Large intestine (tissue), 3 donors: ENCODE data around the gene ZC3HAV1L. TPM values are rescaled to one million over a fixed set of nuclear protein-coding genes. Genes with fewer than 3 reads are reported as not detected.
A peak's percentile ranks its signal among the peaks of the same experiment; 100 is the strongest.
"Not testable (repeated sequence)": the region's sequence is repeated elsewhere in the genome, so short reads cannot be mapped to it uniquely, and the experiment has no call there.

Source experiments
- DNase-seq, 2 donors: peaks; one replicate each; pipeline versions ENCODE4 v3.0.0 to v3.0.0-alpha.2; 2013
- H3K27ac ChIP-seq: one replicate; pipeline ENCODE4 v1.5.1; 2013; ENCODE audit warnings: low read length
- H3K27me3 ChIP-seq: 2 replicates; pipeline ENCODE4 v1.6.1; 2013; ENCODE audit warnings: low read length; ENCODE audit not compliant: control insufficient read depth, insufficient read depth
- H3K36me3 ChIP-seq: 2 replicates; pipeline ENCODE4 v1.6.1; 2013; ENCODE audit warnings: low read length; ENCODE audit not compliant: control insufficient read depth, insufficient read depth
- H3K4me1 ChIP-seq: one replicate; pipeline ENCODE4 v1.6.1; 2013; ENCODE audit warnings: low read length; ENCODE audit not compliant: control insufficient read depth, insufficient read depth
- H3K4me3 ChIP-seq: one replicate; pipeline ENCODE4 v1.5.1; 2013; ENCODE audit warnings: low read length
- H3K9me3 ChIP-seq: one replicate; pipeline ENCODE4 v1.6.1; 2013; ENCODE audit warnings: mild to moderate bottlenecking, low read depth, low read length, moderate library complexity; ENCODE audit not compliant: control insufficient read depth
- WGBS: methylation state at CpG from one replicate; pipeline ENCODE4 v1.1.5; 2013; ENCODE audit warnings: low lambda C conversion rate; ENCODE audit not compliant: insufficient coverage; 5-methylcytosine and 5-hydroxymethylcytosine counted together
- polyA plus RNA-seq: library from polyadenylated mRNA; unstranded; fragments of 120-200 nt; gene quantifications from one replicate; pipeline ENCODE4 v1.2.1, GENCODE V29; 2013

ZC3HAV1L gene
- polyA plus RNA-seq, 1 donor = 13.1 TPM

DNA sequence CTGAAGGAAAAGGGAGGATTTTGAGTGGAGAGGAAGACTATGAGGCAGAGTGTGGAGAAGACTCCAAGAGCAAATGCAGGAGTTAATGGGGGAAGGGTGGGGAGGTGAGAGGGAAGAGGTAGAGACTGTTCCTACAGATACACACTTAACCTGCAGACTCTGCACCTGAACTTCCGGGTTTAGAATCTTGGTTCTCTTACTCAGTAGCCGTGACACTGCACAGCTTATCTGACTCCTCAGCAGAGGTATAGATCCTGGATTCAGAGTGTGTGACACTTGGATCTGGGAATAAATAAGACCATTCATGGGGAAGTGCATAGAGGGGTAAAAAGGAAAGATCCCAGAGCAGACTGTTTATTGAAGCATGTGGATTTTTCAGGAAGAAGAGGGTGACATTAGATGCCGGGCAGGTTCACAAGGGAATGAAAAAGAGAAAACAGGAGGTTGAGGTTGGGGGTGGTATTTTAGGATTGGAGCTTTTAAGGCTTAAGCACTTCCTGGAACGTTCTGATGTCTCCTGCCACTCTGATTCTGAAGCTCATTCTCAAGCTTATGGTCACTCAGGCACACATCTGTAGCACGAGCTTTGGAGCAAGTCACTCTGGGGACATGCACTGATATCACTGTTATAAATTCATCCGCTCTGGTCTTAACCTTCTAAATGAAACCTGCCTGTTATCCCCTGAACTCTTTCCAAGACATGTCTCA is 5.7 kb upstream of the ZC3HAV1L start:
- no peak for DNase-seq
- Histone ChIP-seq H3K27ac (no peak overlapping the region), H3K27me3 (no peaks in the 10 kb centered on the region), H3K4me1 (no peaks in the 10 kb centered on the region), H3K4me3 (no peak overlapping the region), H3K9me3 (no peaks in the 10 kb centered on the region), H3K36me3 (peaks cover 8% of the 10 kb centered on the region)
- 83% methylated on average over 1 of the region's 6 CpGs for WGBS

DNA sequence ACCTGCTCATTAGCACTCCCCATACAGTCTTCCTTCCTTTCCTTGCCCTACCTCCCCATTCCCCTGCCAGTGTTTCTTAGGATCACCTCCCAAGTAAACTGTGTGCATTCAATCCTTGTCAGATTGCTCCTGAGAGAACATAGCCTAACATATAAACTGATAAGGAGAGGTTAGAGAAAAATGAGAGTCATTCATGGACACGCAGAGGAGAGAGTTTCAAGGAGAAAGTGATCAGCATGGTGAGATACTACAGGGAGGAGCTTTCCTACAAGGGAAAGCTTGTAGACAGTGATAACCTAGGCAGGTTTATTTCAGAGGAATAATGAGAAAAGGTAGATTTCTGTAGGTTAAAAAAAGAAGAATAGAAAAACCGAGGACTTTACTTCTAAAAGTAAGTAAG is 2.8 kb upstream of the ZC3HAV1L start:
- DNase-seq = no peak
- Histone ChIP-seq H3K27ac (no peak overlapping the region), H3K4me3 (no peak overlapping the region), H3K9me3 (no peaks in the 10 kb centered on the region), H3K36me3 (peaks cover 4% of the 10 kb centered on the region), H3K4me1 (peaks cover 7% of the 10 kb centered on the region), H3K27me3 (no peaks in the 10 kb centered on the region)
- WGBS = 85% methylated on average over 1 of the region's 2 CpGs

DNA sequence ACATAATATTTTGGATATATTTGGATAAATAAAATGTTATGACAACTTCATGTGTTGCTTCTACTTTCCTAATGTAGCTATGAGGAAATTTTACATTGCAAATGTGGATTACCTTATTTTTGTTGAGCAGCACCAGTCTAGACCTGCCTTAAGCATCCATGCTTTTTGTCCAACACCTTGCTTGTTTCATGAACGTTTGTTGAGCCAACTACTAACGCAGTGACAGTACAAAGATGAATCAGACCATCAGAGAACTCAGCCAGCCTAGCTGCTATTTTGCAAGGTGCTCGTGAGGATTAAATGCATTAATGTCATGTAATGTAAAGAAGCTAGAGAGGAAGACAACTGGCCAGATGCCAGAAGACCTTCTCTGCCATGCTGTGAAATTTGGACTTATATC is 1.1 kb upstream of the ZC3HAV1L start:
- Histone ChIP-seq H3K36me3 (peaks cover 12% of the 10 kb centered on the region), H3K4me1 (peaks cover 7% of the 10 kb centered on the region), H3K9me3 (no peaks in the 10 kb centered on the region), H3K27me3 (no peaks in the 10 kb centered on the region), H3K27ac (no peak overlapping the region), H3K4me3 (no peak overlapping the region)
- no peak for DNase-seq
- no CpG with 5 or more reads among the region's 3 CpGs for WGBS

- Histone ChIP-seq H3K4me3 (peak overlapping the region; percentile 55), H3K9me3 (no peaks in the 10 kb centered on the region), H3K27me3 (no peaks in the 10 kb centered on the region), H3K36me3 (peaks cover 18% of the 10 kb centered on the region), H3K27ac (no peak overlapping the region), H3K4me1 (peaks cover 7% of the 10 kb centered on the region)
- DNase-seq = peak; percentile 10 to 57
- no CpG with 5 or more reads among the region's 47 CpGs for WGBS
These were observed 822 bp downstream of the ZC3HAV1L start for GRCh38 chr7:139034855-139035585.

- H3K4me3 ChIP-seq = no peak overlapping the region
- WGBS = 87% methylated on average over 3 of the region's 5 CpGs
These were observed 1.5 kb downstream of the ZC3HAV1L start for GRCh38 chr7:139034336-139034735.

DNA sequence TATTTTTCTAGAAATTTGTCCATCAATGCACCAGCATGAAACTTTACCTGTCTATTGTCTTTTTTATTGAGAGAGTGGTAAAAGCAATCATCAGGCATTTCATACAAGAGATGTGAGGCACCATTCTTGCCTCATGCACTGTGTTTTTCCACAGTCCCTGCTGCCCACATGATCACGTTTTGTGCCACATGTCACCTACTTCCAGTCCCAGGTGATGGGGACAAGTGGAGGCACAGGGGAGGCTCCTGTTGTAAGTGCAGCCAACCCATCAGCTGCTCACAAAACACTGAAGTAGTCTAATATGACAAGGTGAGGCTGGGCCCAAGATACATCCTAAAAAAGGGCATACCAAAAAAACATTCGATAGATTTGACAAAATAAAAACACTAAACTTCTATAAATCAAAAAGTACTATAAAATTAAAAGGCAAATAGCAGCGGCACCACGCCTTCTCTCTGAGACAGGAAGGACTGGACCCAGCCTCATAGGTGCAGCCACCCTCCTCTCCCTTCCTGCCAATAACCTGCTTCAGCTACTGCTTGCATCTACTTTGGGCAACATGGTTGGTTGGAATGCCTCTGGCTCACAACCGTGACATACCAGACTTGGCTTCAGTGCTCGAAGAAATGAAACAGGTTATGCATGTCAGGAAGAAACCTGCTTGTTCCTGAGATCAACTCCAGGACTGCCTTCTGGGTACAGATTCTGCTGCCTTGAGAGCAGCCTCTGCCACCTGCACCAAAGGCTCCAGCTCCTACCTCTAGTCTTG is 2.3 kb downstream of the ZC3HAV1L start:
- peaks cover 7% of the 10 kb centered on the region for H3K4me1 ChIP-seq
- H3K9me3 ChIP-seq = no peaks in the 10 kb centered on the region
- DNase-seq = no peak
- WGBS = 100% methylated on average over 3 of the region's 6 CpGs
- H3K36me3 ChIP-seq = peaks cover 31% of the 10 kb centered on the region
- no peak overlapping the region for H3K27ac ChIP-seq
- no peak overlapping the region for H3K4me3 ChIP-seq
- no peaks in the 10 kb centered on the region for H3K27me3 ChIP-seq

More at GRCh38 chr7:139034336-139034735, 1.5 kb downstream of the ZC3HAV1L start:
- DNase-seq = no peak
- no peak overlapping the region for H3K27ac ChIP-seq
- peaks cover 7% of the 10 kb centered on the region for H3K4me1 ChIP-seq
- H3K27me3 ChIP-seq = no peaks in the 10 kb centered on the region
- H3K36me3 ChIP-seq = peaks cover 25% of the 10 kb centered on the region
- H3K9me3 ChIP-seq = no peaks in the 10 kb centered on the region

GRCh38 chr7:139032473-139032872 is 3.4 kb downstream of the ZC3HAV1L start:
- Histone ChIP-seq H3K9me3 (no peaks in the 10 kb centered on the region), H3K4me1 (peaks cover 7% of the 10 kb centered on the region), H3K27me3 (no peaks in the 10 kb centered on the region), H3K4me3 (no peak overlapping the region), H3K36me3 (peaks cover 36% of the 10 kb centered on the region), H3K27ac (no peak overlapping the region)
- 100% methylated on average over 3 of the region's 4 CpGs for WGBS
- DNase-seq = no peak

DNA sequence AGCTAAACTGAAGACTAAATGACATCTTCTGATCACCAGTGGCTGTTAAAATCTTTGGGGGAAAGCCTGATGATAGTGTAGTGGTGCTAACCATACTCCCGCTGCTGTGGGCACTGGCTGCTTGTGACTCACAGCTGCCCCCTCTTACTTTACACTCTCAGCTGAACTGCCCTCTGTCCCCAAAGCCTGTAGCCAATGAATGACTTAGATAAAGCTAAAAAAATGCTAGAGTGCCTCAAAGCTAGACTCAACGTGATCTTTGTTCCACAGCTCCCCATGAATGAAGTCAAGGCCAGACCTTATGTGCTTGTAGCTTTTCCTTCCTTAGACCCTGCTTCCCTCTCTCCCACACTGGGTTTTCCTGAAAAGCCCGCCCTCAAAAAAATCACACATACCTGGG is 6.5 kb downstream of the ZC3HAV1L start:
- Histone ChIP-seq H3K9me3 (no peaks in the 10 kb centered on the region), H3K4me1 (peaks cover under 1% of the 10 kb centered on the region), H3K4me3 (no peak overlapping the region), H3K36me3 (peaks cover 62% of the 10 kb centered on the region), H3K27ac (no peak overlapping the region), H3K27me3 (no peaks in the 10 kb centered on the region)
- DNase-seq = no peak
- 60% methylated on average over 1 of the region's 3 CpGs for WGBS

DNA sequence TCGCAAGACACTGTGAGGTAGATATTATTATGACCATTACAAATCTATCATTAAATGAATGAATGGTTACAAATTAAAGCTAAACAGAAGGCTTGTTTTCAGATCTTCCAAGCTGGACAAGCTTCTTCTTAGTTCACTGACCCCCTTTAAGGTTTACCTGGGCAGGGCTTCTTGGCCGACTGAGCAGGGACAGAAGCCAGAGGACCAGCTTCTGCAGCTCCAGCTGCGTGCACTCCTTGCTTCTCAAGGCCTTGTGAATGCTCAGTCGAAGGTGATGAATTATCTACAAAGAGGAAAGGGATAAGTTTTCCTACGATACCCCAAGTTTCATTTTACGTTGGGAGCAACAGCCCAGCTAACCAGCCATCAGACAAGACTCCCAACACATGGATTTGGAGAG is 9.3 kb downstream of the ZC3HAV1L start:
- H3K27ac ChIP-seq = no peak overlapping the region
- no peaks in the 10 kb centered on the region for H3K27me3 ChIP-seq
- no peak overlapping the region for H3K4me3 ChIP-seq
- H3K4me1 ChIP-seq = no peaks in the 10 kb centered on the region
- WGBS = no CpG with 5 or more reads among the region's 6 CpGs
- DNase-seq = no peak
- no peaks in the 10 kb centered on the region for H3K9me3 ChIP-seq
- H3K36me3 ChIP-seq = peaks cover 57% of the 10 kb centered on the region

DNA sequence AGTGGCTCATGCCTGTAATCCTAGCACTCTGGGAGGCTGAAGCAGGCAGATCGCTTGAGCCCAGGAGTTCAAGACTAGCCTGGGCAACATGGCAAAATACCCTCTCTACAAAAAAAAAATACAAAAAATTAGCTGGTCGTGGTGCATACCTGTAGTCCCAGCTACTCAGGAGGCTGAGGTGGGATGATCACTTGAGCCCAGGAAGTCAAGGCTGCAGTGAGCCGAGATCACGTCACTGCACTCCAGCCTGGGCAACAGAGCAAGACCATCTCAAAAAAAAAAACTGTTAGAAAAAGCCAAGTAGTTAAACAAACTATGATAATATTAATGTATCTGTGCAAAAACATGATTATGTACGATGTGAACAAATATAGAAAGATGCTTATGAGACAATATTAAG is 10.0 kb downstream of the ZC3HAV1L start:
- DNase-seq, H3K4me3 ChIP-seq, H3K27me3 ChIP-seq, H3K4me1 ChIP-seq, H3K27ac ChIP-seq, H3K9me3 ChIP-seq: not testable (repeated sequence)
- 100% methylated on average over 1 of the region's 5 CpGs for WGBS
- H3K36me3 ChIP-seq = peaks cover 55% of the 10 kb centered on the region
